ENCODE results near the gene MFN2.
A peak's percentile ranks its signal among the peaks of the same experiment; 100 is the strongest.

The MFN2 gene

GRCh38 chr1:11979851-11980675 lies at the start of gene MFN2:
TSS of gene MFN2 (plus strand) at chr1:11980444. CDS start at chr1:11989169, 8,725 bp downstream.
- Histone ChIP-seq H3K27ac (ENCODE audit: low read length) (peak within 1 kb of the TSS; percentile 78), H3K27me3 (ENCODE audit: insufficient read depth, low read length, poor library complexity) (no peaks in the 10 kb centered on the region), H3K9me3 (ENCODE audit: insufficient read depth, low read length, severe bottlenecking) (no peaks in the 10 kb centered on the region), H3K4me3 (ENCODE audit: low read depth in 1 of 2, low read length in 2 of 2) (peak within 1 kb of the TSS; percentile 95 to 96), H3K9ac (ENCODE audit: low read depth, low read length) (peak within 1 kb of the TSS; percentile 83), H3K4me2 (ENCODE audit: insufficient read depth, low read length) (peak within 1 kb of the TSS; percentile 88), H4K20me1 (ENCODE audit: insufficient read depth, low read length) (peaks cover 14% of the 10 kb centered on the region), H3K79me2 (ENCODE audit: insufficient read depth, low read length) (peaks cover 48% of the 10 kb centered on the region), H2AFZ (ENCODE audit: low read depth, low read length) (peak within 1 kb of the TSS; percentile 76), H3K36me3 (ENCODE audit: insufficient read depth, low read length) (peaks cover 36% of the 10 kb centered on the region), H3K4me1 (ENCODE audit: insufficient read depth, low read length) (peaks cover 44% of the 10 kb centered on the region)
- ATAC-seq (ENCODE audit: insufficient read depth, low read depth) (peak; percentile 97), DNase-seq (peak; percentile 97)
- TF ChIP-seq EZH2 (IDR thresholded peaks at IDR 0.05; ENCODE audit: borderline replicate concordance, low read depth, low read length, severe bottlenecking), result no peak
- TF ChIP-seq, protein P1, sequence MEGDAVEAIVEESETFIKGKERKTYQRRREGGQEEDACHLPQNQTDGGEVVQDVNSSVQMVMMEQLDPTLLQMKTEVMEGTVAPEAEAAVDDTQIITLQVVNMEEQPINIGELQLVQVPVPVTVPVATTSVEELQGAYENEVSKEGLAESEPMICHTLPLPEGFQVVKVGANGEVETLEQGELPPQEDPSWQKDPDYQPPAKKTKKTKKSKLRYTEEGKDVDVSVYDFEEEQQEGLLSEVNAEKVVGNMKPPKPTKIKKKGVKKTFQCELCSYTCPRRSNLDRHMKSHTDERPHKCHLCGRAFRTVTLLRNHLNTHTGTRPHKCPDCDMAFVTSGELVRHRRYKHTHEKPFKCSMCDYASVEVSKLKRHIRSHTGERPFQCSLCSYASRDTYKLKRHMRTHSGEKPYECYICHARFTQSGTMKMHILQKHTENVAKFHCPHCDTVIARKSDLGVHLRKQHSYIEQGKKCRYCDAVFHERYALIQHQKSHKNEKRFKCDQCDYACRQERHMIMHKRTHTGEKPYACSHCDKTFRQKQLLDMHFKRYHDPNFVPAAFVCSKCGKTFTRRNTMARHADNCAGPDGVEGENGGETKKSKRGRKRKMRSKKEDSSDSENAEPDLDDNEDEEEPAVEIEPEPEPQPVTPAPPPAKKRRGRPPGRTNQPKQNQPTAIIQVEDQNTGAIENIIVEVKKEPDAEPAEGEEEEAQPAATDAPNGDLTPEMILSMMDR (IDR thresholded peaks at IDR 0.05; ENCODE audit: borderline replicate concordance, extremely low read depth, low read length, poor library complexity, severe bottlenecking), result no peak

DNA sequence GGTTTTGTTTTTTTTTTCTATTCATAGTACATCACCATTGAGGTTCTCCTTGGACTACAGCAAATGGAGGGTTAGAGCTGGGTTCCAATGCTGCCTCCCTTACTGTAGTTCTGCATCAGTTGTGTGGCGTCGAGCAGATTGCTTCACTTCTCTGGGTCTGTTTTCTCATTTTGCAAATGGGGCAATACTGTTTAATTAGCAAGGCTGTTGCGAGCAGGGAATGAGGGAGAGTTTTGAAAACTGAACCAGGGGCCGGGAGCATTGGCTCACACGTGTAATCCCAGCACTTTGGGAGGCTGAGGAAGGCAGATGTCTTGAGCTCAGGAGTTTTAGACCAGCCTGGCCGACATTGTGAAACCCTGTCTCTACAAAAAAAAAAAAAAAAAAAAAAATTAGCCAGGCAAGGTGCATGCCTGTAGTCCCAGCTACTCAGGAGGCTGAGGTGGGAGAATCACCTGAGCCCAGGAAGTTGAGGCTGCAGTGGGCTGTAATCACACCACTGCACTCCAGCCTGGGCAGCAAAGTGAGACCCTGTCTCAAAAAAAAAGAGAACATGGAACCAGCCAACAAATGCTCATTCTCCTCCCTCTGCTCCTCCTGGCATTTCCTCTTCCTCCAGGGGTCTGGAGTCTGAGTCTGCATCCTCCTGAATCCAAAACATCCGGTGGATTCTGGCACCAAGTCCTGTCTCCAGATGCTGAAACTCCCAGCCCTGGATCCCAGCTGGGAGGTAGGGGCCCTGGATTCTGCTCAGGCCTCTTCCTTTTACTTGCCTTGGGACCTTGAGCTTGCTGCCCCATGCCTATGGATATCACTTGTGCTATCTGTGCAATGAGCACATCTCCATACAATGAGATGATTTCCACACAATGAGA lies 49.4 kb upstream of the MFN2 start:
- Histone ChIP-seq H3K36me3 (ENCODE audit: insufficient read depth, low read length) (no peaks in the 10 kb centered on the region), H3K79me2 (ENCODE audit: insufficient read depth, low read length) (peaks cover 3% of the 10 kb centered on the region; the same call in 1 of the 2 replicates), H3K4me1 (ENCODE audit: insufficient read depth, low read length) (peaks cover 25% of the 10 kb centered on the region), H2AFZ (ENCODE audit: low read depth, low read length) (no peak overlapping the region), H3K4me3 (ENCODE audit: low read depth in 1 of 2, low read length in 2 of 2) (no peak overlapping the region), H4K20me1 (ENCODE audit: insufficient read depth, low read length) (no peaks in the 10 kb centered on the region), H3K9ac (ENCODE audit: low read depth, low read length) (no peak overlapping the region), H3K27me3 (ENCODE audit: insufficient read depth, low read length, poor library complexity) (no peaks in the 10 kb centered on the region), H3K4me2 (ENCODE audit: insufficient read depth, low read length) (no peak overlapping the region), H3K27ac (ENCODE audit: low read length) (no peak overlapping the region), H3K9me3 (ENCODE audit: insufficient read depth, low read length, severe bottlenecking) (no peaks in the 10 kb centered on the region)
- TF ChIP-seq EZH2 (IDR thresholded peaks at IDR 0.05; ENCODE audit: borderline replicate concordance, low read depth, low read length, severe bottlenecking), result no peak
- TF ChIP-seq, protein P1 (IDR thresholded peaks at IDR 0.05; ENCODE audit: borderline replicate concordance, extremely low read depth, low read length, poor library complexity, severe bottlenecking), result no peak
- no peak for ATAC-seq (ENCODE audit: insufficient read depth, low read depth)
- no peak for DNase-seq

GRCh38 chr1:11931845-11932244 lies 48.4 kb upstream of the MFN2 start:
- Histone ChIP-seq H4K20me1 (ENCODE audit: insufficient read depth, low read length) (no peaks in the 10 kb centered on the region), H3K4me1 (ENCODE audit: insufficient read depth, low read length) (peaks cover 21% of the 10 kb centered on the region), H3K36me3 (ENCODE audit: insufficient read depth, low read length) (no peaks in the 10 kb centered on the region), H3K4me2 (ENCODE audit: insufficient read depth, low read length) (no peak overlapping the region), H3K4me3 (ENCODE audit: low read depth in 1 of 2, low read length in 2 of 2) (no peak overlapping the region), H3K27me3 (ENCODE audit: insufficient read depth, low read length, poor library complexity) (no peaks in the 10 kb centered on the region), H2AFZ (ENCODE audit: low read depth, low read length) (no peak overlapping the region), H3K27ac (ENCODE audit: low read length) (no peak overlapping the region), H3K9me3 (ENCODE audit: insufficient read depth, low read length, severe bottlenecking) (no peaks in the 10 kb centered on the region), H3K79me2 (ENCODE audit: insufficient read depth, low read length) (no peaks in the 10 kb centered on the region), H3K9ac (ENCODE audit: low read depth, low read length) (no peak overlapping the region)
- no peak for TF ChIP-seq EZH2 (IDR thresholded peaks at IDR 0.05; ENCODE audit: borderline replicate concordance, low read depth, low read length, severe bottlenecking)
- TF ChIP-seq, protein P1 (IDR thresholded peaks at IDR 0.05; ENCODE audit: borderline replicate concordance, extremely low read depth, low read length, poor library complexity, severe bottlenecking), result no peak
- ATAC-seq (ENCODE audit: insufficient read depth, low read depth), result no peak
- no peak for DNase-seq
